VCaP (cell line): ENCODE measurements around the gene TMEM91.
"Not testable (repeated sequence)": the region's sequence is repeated elsewhere in the genome, so short reads cannot be mapped to it uniquely, and the experiment has no call there.

Experiments used
- H3K27ac ChIP-seq: fragments of 450-650 bp; 2 replicates; pipeline ENCODE4 v1.5.1; 2017
- TF ChIP-seq, protein P1 (sequence below): fragments of 450-650 bp; conservative IDR thresholded peaks from 2 replicates; pipeline ENCODE4 v1.5.1; 2017; ENCODE audit warnings: mild to moderate bottlenecking, moderate library complexity

Gene TMEM91

DNA sequence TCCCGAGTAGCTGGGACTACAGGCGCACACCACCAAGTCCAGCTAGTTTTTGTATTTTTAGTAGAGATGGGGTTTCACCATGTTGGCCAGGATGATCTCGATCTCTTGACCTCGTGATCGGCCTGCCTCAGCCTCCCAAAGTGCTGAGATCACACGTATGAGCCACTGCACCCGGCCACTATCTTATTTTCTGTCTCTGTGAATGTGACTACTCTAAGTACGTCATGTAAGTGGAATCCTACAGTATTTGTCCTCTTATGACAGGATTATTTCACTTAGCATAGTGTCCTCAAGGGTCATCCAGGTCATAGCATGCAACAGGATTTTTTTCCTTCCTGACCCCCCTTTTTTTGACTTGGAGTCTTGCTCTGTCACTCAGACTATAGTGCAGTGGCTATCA is 4.8 kb upstream of the TMEM91 start:
- TF ChIP-seq, protein P1, sequence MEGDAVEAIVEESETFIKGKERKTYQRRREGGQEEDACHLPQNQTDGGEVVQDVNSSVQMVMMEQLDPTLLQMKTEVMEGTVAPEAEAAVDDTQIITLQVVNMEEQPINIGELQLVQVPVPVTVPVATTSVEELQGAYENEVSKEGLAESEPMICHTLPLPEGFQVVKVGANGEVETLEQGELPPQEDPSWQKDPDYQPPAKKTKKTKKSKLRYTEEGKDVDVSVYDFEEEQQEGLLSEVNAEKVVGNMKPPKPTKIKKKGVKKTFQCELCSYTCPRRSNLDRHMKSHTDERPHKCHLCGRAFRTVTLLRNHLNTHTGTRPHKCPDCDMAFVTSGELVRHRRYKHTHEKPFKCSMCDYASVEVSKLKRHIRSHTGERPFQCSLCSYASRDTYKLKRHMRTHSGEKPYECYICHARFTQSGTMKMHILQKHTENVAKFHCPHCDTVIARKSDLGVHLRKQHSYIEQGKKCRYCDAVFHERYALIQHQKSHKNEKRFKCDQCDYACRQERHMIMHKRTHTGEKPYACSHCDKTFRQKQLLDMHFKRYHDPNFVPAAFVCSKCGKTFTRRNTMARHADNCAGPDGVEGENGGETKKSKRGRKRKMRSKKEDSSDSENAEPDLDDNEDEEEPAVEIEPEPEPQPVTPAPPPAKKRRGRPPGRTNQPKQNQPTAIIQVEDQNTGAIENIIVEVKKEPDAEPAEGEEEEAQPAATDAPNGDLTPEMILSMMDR, result no peak
- H3K27ac ChIP-seq, result no peak overlapping the region

DNA sequence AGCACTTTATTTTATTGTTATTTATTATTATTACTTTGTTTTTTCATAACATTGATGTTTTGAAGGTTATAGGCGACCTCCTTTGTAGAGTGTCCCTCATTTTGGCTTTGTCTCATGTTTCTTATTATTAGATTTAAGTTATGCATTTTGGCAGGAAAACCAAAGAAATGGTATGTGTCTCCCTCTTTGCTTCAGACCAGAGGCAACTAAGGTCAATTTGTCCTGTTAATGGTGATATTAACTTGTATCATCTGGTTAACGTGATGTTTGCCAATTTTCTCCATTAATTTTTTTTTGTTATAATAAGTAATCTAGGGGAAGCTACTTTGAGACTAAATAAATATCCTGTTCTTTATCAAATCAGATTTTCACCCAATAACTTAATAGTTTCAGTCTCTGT is 3.8 kb upstream of the TMEM91 start:
- TF ChIP-seq, protein P1, result no peak
- H3K27ac ChIP-seq, result no peak overlapping the region

DNA sequence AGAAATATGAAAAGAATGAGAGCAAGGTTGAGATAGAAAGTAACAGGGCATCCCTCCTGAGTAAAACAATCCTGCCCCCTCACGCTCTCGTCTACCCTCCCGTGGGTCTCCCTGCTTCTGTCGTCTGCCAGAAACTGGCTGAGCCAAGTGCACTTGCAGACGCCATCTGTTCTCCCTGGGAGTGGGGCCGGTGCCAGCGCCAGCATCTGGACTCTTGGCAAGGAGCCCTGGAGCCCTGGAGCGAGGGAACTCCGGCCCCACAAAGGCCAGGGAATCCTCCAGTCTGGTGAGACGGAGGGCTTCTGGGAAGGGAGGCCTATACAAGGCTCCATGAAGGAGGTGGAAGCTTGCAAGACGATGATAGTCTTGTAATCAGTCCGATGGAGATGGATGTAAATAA is 2.3 kb upstream of the TMEM91 start:
- peak overlapping the region; percentile 35 for H3K27ac ChIP-seq
- TF ChIP-seq, protein P1, result no peak

DNA sequence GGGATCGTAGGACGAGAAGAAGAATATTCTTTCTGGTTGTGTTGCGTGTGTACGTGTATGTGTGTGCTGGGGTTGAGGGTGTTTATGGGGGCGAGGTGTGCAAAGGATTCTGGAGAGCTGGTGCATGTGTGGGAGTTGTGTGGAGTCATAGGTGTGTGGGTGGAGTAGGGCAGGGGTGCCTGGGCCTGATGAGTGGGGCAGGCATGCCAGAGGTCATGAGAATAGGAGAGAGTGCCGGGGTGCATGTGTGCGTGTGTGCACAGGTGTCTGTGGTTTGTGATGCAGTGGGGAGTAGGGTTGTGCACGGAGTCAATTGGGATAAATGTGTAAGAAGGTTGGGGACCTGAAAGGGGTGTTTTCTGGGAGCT is 649 bp downstream of the TMEM91 start:
- H3K27ac ChIP-seq, result no peak overlapping the region
- TF ChIP-seq, protein P1, result no peak

DNA sequence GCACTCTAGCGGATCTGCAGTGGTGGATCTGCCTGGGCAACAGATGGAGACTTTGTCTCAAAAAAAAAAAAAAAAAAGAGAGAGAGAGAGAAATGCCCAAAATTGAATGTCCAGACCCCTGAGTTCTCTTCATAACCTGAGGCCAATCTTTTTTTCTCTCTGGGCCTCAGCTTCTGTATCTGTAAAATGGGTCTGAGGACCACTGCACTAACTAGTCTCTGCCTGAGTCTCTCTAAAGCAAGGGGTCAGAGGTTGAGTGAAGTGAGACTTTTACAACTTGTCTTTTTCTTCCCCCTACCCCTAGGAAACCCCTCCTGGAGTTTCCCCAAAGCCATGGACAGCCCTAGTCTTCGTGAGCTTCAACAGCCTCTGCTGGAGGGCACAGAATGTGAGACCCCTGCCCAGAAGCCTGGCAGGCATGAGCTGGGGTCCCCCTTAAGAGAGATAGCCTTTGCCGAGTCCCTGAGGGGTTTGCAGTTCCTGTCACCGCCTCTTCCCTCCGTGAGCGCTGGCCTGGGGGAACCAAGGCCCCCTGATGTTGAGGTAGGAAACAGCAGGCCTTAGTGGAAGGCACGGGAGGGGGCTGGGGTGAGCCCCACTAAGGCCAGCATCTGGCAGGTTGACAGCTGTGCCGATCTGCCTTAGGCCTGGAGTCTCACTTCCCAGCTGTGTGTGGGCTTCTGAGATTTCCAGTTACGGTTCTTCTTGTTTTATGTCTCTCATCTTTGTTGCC is 1.8 kb downstream of the TMEM91 start:
- TF ChIP-seq, protein P1, result no peak
- no peak overlapping the region for H3K27ac ChIP-seq

DNA sequence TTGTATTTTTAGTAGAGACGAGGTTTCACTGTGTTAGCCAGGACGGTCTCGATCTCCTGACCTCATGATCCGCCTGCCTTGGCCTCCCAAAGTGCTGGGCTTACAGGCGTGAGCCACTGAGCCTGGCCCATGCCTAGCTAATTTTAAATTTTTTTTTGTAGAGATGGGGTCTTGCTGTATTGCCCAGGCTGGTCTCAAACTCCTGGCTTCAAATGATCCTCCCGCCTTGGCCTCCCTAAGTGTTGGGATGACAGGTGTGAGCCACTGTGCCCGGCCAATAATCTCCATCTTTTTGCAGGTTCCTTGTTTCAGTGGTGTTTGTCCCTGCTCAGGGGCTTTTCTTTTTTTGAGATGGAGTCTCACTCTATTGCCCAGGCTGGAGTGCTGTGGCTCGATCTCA is 5.2 kb downstream of the TMEM91 start:
- not testable (repeated sequence) for H3K27ac ChIP-seq

DNA sequence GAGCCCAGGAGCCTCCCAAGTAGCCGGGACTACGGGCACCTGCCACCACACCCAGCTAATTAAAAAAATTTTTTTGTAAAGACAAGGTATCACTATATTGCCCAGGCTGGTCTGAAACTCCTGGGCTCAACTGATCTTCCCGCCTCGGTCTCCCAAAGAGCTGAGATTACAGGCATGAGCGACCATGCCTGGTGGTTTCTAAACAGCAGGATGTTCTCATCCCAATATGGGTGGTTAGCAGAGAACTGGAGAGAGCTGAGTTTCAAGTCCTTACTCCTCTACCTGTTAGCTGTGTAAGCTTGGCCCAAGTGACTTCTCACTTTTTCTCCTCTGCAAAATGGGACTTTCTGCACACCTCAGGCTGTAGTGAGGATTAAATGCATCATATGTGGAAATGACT is 8.0 kb downstream of the TMEM91 start:
- TF ChIP-seq, protein P1, result no peak
- no peak overlapping the region for H3K27ac ChIP-seq

DNA sequence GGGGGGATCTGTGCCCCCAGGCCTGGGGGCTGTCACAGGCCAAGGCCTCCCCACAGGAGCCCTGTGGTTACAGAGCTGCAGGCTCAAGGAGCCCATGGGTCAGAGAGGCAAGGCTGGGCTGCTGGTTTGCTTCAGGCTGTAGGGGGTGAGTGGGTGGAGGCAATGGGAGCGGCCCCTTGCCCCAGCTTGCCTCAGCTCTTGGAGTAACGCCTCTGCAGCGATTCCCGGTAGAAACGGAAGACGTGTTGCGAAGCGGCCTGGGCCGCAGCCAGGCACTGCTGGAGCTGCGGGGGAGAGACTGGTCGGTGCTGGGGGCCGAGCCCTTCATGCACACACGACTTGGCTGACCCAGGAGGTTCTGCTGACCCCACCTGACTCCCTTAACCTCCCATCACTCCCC is 10.1 kb downstream of the TMEM91 start:
- H3K27ac ChIP-seq, result no peak overlapping the region
- TF ChIP-seq, protein P1, result no peak
